GM21717 (cell line): ENCODE data around the gene SUPV3L1.
"Not testable (repeated sequence)": the region's sequence is repeated elsewhere in the genome, so short reads cannot be mapped to it uniquely, and the experiment has no call there.

Experiments
- ATAC-seq: cut with Tn5 transposase; IDR thresholded peaks from one replicate; pipeline ENCODE4 v1.9.1; 2021; ENCODE audit warnings: mild to moderate bottlenecking, moderate library complexity; ENCODE audit not compliant: unreplicated experiment

Gene SUPV3L1

DNA sequence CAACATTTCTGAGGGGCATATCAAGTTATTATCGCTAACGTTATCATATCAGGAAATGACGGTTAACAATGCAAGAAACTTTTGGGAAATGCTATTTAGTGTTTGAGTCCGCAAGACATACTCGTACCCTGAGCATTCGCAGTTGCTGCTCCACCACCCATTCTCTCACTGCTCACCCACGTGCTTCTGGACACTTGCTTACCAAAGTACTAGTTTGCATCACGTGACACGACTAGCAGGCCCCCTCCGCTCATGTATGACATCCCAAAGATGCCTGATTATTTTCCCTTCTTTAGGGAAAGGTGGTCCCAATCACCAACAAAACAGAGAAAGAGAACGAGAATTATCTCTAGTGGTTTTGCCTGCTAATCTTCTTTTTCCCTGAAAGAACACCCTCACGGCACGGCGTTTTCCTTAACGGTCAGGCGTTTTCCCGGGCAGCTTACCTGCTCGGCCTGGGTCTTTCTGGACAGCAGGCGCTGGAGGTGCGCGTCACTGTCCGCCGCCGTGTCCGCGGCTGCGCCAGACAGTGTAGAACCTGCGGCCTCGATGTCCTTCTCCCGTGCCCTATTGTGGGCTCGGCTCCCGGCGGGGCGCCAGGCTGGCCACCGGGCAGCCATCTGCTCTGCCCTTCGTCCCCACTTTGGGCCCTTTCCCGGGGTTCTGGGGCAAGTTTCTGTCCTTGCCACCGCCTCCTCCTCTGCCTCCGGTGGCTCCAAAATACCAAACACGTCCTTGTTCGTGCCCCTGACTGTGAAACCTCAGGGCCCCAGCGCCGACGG lies at the start of gene SUPV3L1:
Gene SUPV3L1 (plus strand): TSS at position 492 of the 782 bp plus-strand sequence. CDS start 58 bp downstream, at position 550.
- peak; percentile 72 for ATAC-seq

DNA sequence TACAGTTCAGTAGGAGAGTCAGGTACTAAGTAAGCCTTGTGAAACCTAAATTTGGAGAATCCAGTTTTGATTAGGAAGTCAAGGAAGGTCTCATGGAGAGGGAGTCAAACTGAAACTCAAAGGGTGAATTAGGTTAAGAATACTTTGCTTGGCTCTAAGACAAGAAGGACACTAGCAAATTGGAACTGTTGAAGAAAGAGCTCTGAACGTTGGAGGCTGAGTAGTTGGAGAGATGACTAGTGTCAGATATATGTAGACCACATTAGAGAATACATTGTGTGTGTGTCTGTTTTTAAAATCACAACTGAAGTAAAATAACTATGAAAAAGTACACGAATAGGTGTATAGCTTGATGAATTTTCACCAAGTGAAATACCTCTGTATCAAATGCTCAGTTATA lies 49.8 kb upstream of the SUPV3L1 start:
- ATAC-seq, result no peak

DNA sequence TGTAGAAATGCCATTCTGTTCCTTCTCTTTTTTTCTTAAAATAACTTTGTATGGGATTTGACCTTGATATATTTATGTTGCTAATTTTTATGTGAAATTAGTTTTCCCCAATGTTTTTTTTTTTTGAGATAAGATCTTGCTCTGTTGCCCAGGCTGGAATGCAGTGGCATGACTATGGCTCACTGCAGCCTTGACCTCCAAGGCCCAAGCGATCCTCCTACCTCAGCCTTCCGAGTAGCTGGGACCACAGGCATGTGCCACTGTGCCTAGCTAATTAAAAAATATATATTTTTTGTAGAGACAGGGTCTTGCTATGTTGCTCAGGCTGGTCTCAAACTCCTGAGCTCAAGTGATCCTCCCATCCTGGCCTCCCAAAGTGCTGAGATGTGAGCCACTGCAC lies 40.1 kb upstream of the SUPV3L1 start:
- ATAC-seq, result no peak

DNA sequence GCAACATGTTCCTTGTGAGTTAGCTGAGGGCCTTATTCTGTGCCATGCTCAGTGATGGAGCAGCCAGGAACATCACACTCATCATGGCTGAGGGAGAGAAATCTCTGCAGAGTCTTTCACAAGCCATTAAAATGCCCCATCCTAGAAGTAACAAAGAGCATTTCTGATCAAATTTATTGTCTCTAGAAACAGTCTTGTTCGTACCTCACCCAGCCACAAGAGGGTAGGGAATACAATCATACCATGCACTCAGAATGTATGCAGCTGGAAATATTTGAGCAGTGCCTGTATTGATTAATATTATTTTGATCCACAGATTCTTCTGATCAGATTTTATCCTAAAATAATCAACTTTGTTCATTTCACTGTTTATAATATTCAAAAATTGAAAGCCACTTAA lies 38.7 kb upstream of the SUPV3L1 start:
- ATAC-seq, result no peak

DNA sequence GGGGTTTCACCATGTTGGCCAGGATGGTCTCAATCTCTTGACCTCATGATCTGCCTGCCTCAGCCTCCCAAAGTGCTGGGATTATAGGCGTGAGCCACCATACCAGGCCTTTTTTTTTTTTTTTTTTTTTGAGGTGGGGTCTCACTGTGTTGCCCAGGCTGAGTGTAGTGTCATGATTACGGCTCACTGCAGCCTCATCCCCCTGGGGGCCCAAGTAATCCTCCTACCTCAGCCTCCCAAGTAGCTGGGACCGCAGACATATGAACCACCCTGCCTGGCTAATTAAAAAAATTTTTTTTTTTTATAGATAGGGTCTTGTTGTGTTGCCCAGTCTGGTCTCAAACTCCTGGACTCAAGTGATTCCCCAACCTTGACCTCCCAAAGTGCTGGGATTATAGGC lies 38.0 kb upstream of the SUPV3L1 start:
- ATAC-seq, result not testable (repeated sequence)

DNA sequence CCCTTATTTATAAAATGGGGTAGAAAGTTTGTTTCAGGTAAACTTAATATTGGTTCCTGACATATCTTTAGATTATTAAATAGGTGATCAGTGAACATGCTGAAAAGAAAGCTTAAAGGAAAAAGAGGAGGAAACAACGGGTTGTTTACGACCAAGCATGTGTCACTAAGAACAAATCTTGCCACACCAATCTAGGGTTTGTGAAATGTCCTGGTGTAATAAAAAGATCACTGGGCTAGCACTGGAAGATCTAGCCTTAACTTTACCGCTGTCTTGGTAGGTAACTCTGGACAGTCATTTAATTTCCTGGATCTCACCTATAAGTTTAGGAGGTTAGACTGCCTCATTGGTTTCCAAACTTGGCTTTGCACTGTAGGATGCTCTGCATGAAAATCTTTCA lies 37.1 kb upstream of the SUPV3L1 start:
- ATAC-seq, result no peak

DNA sequence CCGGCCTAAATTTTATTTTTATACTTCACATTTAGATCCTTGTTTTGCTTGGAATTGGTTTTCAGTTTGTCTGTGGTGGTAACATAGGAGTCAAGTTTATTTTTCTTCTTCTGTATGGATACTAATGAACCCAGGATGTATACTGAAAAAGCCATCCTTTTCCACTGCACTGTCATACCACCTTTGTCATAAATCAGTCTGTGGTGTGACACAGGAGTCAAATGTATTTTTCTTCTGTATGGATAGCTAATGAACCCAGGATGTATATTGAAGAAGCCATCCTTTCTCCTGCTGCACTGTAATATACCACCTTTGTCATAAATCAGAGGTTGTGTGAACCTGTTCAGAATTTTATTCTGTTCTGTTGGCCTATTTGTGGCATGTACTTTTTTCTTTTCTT lies 34.7 kb upstream of the SUPV3L1 start:
- no peak for ATAC-seq

DNA sequence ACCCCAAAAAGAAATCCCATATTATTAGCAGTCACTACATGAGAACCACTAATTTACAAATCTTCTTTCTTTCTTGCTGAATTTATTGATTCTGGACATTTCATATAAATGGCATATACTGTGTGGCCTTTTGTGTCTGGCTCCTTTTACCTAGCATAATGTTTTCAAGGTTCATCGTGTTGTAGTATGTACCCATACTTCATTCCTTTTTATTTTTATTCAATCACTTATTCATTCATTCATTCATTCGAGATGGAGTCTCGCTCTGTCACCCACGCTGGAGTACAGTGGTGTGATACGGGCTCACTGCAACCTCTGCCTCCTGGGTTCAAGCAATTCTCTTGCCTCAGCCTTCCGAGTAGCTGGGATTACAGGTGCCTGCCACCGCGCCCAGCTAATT lies 34.2 kb upstream of the SUPV3L1 start:
- ATAC-seq, result no peak

DNA sequence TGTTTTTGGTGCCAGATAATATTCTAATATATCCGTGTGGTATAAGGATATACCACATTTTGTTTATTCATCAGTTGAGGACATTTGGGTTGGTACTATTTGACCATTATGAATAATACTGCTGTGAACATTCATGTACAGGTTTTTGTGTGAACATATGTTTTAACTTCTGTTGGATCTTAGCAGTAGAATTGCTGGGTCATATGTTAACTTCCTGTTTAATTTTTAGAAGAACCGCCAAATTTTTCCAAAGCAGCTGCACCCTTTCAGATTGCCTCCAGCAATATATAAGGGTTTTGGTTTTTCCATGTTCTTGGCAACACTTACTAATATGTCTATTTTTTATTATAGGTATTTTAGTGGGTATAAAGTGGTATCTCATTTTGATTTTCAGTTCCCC lies 33.3 kb upstream of the SUPV3L1 start:
- no peak for ATAC-seq

DNA sequence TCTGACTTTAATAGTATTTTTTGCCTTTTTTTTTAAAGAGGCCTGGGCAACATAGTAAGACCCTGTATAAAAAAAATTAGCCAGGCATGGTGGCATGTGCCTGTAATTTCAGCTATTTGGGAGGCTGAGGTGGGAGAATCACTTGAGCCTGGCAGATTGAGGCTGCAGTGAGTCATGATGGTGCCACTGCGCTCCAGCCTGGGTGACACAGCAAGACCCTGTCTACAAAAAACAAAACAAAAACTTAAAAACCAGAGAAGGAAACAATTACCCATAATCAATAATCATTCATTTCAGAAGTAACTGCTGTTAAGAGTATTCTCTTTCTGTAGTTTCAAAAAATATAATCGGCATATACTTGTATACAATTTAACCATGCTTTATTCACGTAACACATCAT lies 28.1 kb upstream of the SUPV3L1 start:
- ATAC-seq, result no peak

DNA sequence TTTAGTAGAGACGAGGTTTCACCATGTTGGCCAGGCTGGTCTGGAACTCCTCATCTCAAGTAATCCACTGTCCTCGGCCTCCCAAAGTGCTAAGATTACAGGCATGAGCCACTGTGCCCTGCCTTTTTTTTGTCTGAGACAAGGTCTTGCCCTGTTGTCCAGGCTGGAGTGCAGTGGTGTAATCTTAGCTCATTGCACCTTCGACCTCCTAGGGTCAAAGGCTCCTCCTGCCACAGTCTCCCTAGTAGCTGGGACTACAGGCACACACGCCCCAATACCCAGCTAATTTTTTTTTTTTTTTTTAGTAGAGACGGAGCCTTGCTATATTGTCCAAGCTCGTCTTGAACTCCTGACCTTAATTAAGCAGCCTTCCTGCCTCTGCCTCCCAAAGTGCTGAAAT lies 26.8 kb upstream of the SUPV3L1 start:
- ATAC-seq, result no peak

DNA sequence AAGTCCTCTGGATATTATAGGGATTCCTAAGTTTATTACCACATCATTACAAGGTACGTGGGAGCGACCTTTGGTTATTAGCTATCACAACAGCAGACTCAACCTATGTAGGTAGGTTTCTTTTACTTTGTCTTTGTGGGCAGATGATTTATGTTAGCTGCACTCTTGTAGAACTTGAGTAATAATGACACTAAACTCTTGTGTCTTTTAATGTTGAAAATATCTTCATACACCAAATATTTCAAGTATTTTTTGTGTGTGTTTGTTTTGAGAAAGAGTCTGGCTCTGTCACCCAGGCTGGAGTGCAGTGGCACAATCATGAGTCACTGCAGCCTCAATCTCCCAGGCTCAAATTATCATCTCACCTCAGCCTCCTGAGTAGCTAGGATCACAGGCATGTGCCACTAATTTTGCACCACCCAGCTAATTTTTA lies 19.2 kb upstream of the SUPV3L1 start:
- ATAC-seq, result no peak

DNA sequence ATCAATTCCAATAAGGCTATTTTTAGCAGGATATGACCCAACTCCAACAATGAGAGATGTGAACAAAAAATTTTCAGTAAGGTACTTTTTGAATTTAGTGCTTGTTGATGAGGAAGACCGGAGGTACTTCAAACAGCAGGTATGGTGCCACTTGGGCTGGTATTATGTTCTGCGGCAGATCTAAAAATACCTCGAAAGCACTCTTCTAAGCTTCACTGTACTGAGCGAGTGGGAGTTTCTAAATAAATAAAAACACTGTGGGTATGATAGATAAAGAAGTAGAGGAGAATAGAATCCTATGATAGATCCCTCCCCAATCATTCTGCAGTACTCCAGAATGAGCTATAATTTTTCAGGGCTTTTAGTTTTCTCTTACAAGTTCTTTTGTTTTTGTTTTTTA lies 11.5 kb upstream of the SUPV3L1 start:
- no peak for ATAC-seq

DNA sequence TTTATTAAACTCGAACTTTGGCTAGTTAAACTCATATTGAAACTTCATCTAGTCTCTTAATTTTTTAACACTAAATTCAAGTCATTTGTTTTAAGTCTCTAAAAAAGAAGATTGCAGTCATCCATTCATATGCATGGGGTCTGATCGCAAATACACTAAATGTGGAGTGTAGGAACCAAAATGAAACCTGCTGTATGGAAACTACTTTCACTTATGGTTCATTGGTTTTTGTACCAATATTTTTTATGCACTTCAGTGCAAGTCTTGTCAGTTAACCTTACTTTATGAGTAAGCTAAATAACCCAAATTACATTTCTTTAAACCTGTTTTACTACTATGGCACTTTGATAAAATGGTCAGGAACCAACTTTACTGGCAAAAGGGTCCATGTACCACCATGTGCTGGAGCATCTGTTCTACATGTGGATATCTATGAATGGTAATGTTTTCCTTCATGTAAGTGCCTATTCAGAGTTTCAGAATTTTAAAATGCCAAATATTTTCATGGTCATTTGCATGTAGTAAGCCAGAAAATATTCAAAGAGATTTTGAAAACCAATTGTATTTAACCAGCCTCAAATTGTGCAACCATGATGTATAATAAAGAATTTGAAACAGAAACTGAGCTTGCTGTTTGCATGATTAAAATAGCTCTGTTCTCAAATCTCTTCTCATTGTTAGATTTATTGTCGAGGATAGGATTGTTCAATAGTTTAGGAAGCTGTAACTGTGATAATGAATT lies 7.6 kb upstream of the SUPV3L1 start:
- no peak for ATAC-seq

DNA sequence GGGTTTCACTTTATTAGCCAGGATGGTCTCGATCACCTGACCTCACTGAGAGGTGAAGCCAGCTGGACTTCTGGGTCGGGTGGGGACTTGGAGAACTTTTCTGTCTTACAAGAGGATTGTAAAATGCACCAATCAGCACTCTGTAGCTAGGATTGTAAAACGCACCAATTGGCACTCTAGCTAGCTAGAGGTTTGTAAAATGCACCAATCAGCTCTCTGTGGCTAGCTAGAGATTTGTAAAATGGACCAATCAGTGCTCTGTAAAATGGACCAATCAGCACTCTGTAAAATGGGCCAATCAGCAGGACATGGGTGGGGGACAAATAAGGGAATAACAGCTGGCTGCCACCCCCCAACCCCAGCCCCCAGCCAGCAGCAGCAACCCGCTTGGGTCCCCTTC lies 4.7 kb upstream of the SUPV3L1 start:
- not testable (repeated sequence) for ATAC-seq

DNA sequence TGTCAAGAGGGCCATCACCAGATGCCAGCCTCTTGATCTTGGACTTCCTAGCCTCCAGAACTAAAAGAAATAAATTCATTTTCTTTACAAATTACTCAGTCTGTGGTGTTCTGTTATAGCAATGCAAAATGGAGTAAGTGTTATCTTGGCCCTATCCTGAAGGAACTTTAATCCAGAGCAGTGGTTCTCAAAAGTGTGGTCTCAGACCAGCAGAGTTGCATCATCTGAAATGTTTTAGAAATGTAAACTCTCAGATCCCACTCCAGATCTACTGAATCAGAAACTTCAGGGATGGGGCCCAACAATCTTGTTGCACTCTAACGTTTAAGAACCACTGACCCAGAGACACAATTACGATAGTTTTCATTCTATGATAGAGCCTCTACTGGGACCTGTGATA lies 3.2 kb upstream of the SUPV3L1 start:
- no peak for ATAC-seq

DNA sequence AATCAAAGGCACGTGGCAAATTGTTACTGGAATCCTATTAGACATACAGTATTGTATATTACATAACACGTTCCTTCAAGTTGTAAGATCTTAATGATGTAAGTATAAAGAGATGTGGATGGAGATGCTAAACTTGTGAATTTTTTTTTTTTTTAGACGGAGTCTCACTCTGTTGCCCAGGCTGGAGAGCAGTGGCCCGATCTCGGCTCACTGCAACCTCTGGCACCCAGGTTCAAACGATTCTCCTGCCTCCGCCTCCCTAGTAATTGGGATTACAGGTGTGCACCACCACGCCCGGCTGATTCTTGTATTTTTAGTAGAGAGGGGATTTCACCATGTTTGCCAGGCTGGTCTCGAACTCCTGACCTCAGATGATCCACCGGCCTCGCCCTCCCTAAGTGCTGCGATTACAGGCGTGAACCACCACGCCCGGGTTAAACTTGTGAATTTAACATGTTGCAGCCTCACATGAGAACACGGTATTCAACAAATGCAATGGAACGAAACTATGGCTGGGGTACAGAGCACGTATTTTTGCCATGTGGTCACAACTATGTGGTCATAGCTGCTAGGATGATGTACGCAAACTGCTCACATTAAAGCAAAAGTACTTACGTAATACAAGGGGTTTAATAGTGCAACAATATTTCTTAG lies 818 bp upstream of the SUPV3L1 start:
- peak; percentile 17 for ATAC-seq

DNA sequence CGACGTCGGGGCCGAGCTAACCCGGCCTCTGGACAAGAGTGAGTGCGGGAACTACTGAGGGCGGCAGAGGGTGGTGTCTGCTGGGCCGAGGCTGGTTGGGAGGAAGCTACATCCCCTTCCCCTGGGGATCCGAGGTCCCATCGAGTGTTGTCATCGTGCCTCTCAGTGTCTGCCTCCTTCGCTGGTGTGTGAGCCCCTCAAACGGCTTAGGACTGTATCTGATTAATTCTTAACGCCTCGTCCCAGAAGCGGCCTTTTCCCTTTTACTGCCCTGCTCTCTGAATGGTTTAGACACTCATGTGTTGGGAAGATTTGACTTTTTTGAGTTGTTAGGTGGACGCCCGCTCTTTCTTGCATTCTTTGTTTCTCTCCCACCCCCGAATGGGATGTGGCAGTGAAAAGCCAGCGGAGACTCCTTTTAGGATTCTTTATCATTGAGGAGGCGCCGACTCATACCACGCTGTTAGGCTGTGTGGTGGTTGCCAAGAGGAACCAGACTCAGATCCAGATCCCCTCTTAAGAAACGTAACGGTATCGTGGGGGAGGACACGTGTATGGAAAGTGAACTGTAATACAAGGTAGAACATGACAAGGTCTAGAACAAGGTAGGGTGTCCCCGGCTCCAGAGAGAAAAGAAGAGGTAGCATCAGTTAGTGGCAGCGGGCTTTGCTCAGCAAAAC lies 631 bp downstream of the SUPV3L1 start:
- no peak for ATAC-seq

DNA sequence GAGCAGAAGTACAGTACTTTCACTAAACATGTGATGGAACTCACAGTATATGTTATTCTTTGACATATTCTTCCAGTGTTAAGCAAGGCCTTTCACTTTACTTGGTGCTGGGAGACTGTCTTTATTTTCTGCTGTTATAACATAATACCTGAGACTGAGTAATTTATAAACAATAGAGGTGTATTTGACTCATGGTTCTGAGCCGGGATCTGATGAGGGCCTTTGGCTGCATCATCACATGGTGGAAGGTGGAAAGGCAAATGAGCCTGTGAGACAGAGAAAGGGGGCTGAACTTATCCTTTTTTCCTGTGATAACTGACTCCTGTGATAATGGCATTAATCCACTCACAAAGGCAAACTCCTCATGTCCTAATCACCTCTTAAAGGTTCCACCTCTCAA lies 1.4 kb downstream of the SUPV3L1 start:
- no peak for ATAC-seq

DNA sequence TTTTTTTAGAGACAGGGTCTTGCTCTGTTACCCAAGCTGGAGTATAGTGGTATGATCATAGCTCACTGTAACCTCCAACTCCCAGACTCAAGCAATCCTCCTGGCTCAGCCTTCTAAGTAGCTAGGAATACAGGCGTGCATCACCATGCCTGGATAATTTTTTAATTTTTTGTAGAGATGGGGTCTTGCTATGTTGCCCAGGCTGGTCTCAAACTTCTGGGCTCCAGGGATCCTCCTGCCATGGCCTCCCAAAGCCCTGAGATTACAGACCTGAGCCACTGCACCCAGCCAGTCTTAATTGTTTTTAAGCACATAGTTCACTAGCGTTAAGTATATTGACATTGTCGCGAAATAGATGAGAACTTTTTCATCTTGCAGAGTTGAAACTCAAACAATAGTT lies 2.0 kb downstream of the SUPV3L1 start:
- ATAC-seq, result no peak

DNA sequence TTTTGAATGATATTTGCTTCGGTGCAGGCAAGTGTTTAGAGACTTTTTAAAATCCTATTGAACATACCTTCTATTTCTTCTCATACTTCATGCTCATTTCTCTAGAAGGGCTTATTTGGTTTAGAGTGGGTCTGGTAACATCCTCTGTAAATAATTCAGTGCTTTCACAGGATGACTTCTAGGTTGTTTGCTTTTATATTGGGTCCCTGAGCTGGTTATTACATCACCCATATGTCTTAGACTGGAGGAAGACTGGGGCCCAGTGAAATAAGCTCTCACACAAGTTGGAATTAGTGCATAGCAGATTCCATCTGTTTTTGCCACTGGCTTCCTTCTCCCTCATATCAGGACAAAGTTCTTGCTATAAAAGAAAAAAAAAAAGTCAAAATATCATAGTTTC lies 6.5 kb downstream of the SUPV3L1 start:
- no peak for ATAC-seq
